ENCODE data around the gene SOD1.

- TF ChIP-seq CTCF (IDR thresholded peaks at IDR 0.05) (no peak), POLR2A (IDR thresholded peaks at IDR 0.05) (no peak), EP300 (IDR thresholded peaks at IDR 0.05) (no peak)
Measured at GRCh38 chr21:31660259-31660565, 719 bp downstream of the SOD1 start.
